Fibroblast of upper back skin (primary cell): ENCODE results near the gene HMOX1.
"Not testable (repeated sequence)": the region's sequence is repeated elsewhere in the genome, so short reads cannot be mapped to it uniquely, and the experiment has no call there.

Experiments used
- DNase-seq: peaks from one replicate; pipeline ENCODE4 v3.0.0-alpha.2; 2013

The HMOX1 gene

DNA sequence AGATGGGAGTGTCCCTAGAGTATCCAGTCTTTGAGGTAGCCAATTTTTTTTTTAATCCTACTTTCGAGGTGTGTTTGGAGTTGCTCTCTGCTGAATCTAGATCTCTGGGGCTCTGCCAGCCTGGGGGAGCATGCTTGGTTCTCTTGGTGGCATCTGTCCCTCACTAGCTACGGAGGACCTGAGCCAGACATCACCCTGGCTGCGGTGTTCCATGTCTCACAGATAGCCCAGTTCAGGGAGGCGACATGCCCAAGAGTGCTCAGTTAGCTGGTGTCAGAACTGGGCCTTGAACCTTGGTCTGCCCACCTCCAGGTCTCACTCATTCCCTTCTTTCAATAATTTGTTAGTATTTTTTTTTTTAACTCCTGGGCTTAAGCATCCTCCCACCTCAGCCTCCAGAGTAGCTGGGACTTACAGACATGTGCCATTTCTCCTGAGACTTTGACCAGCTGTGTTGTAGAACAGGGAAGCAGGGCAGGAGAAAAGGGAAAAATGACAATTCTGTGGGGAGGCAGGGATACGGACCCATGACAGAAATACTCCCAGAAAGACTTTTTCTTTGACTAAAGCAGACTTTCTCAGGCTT, 621 bp downstream of the HMOX1 start:
- DNase-seq, result no peak

DNA sequence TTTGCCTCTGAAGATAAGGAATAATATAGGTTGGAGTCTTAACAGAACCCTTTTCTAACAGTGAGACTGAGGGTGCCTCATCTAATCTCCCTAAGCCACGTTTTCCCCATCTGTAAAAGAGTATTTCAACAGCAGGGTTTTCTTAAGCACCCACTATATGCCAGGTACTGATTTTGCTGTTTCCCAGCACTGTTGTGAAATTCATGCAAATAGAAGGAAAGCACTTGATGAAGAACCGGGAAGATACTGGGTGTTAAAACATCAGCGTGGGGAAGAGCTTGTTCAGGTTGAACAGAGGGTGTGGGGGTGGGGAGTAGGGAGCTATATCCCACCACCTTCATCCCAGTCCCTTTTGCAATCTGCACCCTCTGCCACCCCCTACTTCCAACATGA, 2.8 kb downstream of the HMOX1 start:
- DNase-seq, result no peak

DNA sequence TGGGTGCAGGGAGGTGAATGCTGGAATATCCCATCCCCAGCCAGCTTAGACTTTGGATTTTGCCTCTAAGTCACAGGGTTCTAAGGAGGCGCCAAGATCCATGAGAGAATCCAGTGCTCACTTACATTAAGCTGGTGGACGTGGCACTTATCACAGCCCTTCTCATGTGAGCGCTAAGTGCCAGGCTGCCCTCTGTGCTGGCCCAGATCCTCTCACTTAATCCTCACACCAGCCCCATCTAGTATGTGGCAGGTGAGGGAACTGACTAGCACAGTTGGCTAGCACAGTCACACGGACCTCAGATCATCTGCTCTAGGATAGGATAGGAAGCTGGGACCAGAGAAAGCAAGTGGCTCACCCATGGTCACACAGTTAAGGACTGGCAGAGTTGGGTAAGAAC, 3.6 kb downstream of the HMOX1 start:
- DNase-seq, result no peak

DNA sequence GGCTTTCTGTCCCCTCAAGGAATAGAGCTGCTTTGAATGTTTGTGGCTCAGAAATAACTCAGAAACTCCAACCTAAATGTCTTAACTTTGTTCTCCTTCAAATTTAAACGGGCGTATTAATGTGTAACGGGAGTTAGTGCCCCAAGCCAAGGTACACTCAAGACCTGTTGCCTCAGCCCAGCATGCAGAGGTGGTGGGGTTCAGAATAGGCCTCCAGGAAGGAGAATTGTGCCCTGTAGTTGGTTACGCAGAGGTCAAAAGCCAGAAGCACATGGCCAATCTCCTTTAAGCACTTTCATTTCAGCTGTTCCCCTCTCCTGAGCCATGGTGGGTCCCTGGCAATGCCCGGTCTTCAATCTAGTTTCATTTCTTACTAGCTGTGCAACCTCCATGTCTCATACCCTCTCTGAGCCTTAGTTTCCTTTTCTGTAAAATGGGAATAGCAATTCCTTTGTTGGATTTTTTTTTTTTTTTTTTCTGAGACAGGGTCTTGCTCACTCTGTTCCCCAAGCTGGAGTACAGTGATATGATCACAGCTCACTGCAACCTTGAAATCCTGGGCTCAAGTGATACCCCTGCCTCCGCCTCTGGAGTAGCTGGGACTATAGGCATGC, 4.2 kb downstream of the HMOX1 start:
- no peak for DNase-seq

DNA sequence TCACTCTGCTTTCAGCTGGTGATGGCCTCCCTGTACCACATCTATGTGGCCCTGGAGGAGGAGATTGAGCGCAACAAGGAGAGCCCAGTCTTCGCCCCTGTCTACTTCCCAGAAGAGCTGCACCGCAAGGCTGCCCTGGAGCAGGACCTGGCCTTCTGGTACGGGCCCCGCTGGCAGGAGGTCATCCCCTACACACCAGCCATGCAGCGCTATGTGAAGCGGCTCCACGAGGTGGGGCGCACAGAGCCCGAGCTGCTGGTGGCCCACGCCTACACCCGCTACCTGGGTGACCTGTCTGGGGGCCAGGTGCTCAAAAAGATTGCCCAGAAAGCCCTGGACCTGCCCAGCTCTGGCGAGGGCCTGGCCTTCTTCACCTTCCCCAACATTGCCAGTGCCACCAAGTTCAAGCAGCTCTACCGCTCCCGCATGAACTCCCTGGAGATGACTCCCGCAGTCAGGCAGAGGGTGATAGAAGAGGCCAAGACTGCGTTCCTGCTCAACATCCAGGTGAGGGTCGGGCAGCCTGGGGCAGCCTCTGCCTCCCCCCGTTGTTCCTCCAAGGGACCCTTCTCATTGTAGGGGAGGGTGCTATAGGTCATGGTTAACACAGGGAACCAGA, 5.9 kb downstream of the HMOX1 start:
- no peak for DNase-seq

DNA sequence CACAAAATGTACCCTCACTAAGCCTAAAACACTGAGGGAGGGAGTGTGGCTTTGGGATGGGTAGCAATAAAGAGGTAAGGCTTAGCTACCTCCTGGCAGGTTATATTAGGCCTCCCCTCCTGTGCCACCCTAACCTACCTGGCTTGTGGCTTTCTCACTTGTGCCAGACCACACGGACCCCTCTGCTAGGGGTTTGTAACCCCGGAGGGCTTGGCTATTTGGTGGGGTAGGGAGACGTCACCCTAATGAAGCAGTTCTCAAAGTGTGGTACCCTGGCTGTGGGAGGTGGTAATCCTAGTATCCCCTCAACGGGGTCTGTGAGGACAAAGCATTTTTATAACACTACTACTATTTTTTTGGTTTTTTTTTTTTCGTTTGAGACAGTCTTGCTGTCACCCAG, 10.0 kb downstream of the HMOX1 start:
- DNase-seq, result no peak

DNA sequence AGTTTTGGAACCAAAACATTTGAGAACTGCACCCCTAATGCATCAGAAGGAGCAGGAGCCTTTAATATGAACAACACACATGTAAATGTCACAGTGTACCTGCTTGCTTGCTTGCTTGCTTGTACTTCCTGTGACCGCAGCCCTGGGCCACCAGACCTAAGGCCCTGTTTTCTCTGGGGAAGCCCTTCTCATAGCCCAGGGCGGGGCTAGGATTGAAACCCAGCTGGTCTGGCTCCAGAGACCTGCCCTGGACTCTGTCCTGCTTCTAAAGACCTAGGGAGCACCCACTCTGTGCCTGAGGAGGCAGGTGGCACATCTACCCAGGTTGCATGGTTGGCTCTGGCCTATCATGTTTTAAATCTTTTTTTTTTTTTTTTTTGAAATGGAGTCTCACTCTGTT, 11.5 kb downstream of the HMOX1 start:
- DNase-seq, result no peak

DNA sequence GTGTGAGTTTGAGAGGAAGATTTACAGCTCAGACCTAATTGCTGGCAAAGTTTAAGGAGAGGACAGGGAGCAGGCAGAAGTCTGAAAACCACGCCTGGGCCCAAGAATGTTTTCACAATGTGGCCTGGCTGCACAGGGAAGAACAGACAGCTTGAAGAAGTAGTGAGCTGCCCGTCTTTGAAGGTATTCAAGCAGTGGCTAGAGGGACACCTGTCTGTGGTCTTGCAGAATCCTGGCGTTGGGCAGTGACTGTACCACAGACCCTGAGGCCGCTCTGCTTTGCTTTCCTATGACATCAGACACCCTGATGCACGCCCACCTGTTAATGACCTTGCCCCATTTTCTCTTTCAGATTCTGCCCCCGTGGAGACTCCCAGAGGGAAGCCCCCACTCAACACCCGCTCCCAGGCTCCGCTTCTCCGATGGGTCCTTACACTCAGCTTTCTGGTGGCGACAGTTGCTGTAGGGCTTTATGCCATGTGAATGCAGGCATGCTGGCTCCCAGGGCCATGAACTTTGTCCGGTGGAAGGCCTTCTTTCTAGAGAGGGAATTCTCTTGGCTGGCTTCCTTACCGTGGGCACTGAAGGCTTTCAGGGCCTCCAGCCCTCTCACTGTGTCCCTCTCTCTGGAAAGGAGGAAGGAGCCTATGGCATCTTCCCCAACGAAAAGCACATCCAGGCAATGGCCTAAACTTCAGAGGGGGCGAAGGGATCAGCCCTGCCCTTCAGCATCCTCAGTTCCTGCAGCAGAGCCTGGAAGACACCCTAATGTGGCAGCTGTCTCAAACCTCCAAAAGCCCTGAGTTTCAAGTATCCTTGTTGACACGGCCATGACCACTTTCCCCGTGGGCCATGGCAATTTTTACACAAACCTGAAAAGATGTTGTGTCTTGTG, 12.5 kb downstream of the HMOX1 start:
- no peak for DNase-seq

DNA sequence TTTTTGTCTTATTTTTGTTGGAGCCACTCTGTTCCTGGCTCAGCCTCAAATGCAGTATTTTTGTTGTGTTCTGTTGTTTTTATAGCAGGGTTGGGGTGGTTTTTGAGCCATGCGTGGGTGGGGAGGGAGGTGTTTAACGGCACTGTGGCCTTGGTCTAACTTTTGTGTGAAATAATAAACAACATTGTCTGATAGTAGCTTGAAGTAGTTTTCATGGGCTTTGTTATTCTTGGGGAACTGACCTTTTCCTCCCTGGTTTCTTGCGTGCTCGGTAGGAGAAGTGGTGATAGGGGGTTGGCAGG, 13.1 kb downstream of the HMOX1 start:
- no peak for DNase-seq

DNA sequence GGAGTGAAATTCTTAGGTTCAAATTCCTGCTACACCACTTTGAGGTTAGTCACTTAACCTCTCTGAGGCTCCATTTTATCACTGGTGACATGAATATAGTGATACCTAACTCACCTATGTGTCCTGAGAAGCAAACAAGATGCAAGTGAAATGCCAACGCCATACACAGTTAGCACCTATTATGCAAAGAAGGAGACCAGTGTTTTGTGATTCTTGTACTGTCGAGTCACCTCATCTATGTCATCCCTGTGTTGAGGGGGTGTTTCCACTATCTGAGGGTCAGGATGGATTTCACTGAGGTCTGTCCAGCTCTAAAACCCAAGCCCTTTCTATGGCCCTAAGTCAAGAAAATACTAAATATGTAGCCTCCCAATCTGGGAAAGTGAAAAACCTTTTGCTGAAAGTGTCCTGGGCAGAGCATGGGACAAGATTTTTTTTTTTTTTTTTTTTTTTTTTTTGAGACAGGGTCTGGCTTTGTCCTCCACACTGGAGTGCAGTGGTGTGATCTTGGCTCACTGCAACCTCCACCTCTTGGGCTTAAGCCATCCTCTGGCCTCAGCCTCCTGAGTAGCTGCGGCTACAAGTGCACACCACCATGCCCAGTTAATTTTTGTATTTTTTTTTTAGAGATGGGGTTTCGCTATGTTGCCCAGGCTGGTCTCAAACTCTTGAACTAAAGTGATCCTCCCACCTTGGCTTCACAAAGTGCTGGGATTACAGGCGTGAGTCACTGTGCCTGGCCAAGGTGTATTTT, 14.1 kb downstream of the HMOX1 start:
- no peak for DNase-seq

DNA sequence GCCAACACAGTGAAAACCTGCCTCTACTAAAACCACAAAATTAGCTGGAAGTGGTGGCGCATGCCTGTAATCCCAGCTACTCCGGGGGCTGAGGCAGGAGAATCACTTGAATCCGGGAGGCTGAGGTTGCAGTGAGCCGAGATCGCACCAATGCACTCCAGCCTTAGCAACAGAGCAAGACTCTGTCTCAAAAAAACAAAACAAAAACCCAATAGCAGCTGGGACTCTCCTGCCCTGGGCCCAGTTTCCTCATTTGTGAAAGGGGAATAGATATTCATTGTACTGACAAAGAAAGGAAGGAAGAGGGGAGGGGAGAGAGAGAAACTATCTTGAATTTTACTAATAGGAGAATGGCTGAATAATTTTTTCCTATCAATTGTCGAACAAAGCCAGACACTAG, 15.7 kb downstream of the HMOX1 start:
- DNase-seq, result not testable (repeated sequence)

DNA sequence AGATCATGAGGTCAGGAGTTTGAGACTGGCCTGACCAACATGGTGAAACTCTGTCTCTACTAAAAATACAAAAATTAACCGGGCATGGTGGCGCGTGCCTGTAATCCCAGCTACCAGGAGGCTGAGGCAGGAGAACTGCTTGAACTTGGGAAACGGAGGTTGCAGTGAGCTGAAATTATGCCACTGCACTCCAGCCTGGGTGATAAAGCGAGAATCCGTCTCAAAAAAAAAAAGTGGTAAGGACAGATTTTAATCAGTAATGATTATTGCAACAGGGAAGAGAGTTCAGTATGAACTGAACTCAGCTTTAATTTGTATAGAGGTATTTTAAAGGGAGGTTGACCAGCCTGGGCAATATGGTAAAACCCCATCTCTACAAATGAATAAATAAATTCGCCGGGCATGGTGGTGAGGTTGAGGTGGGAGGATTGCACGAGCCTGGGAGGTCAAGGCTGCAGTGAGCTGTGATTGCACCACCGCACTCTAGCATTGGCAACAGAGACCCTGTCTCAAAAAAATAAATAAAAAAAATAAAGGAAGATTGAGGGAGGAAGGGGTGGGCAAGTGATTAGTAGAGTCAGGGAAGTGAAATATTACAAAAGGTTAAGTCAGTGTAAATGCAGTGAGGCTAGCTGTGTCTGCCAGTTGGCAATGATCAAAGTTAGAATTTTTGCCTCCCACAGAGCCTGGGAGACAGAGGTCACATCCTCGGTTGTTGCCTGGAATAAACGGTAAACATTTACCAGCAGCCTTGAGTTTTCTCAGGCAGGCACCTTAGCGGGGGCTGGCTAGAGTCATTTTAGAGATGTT, 16.4 kb downstream of the HMOX1 start:
- no peak for DNase-seq

DNA sequence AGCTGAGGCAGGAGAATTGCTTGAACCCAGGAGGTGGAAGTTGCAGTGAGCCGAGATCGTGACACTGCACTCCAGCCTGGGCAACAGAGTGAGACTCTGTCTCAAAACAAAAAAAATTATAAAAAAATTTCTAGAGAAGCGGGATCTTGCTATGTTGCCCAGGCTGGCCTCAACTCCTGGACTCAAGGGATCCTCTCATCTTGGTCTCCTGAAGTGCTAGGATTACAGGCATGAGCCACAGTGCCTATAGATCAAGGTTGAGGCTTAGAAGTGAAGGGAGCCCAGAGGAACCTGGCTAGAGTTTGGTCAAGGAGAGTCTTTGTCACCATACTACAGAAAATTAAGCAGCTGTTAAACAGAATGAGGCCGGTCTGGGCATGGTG, 17.7 kb downstream of the HMOX1 start:
- DNase-seq, result no peak

DNA sequence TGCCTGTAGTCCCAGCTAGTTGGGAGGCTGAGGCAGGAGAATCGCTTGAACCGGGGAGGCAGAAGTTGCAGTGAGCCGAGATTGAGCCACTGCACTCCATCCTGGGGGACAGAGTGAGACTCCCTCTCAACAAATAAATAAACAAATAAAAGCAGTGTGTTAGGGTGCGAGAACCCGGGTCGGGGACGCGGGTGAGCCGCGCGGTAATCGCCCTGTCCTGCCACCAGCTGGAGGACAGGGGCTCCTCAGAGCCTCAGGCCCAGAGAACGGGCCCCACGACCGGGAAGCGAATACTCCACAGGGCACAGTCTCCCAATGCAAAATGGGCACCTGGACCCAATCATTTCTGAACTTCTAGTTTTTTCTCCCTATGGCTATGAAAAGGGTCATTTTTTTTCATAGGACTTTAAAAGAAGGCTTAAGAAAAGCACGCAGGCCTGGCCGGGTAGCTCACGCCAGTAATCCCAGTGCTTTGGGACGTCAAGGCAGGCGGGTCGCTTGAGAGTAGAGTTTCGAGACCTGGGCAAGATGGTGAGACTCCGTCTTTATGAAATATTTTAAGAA, 18.3 kb downstream of the HMOX1 start:
- no peak for DNase-seq

DNA sequence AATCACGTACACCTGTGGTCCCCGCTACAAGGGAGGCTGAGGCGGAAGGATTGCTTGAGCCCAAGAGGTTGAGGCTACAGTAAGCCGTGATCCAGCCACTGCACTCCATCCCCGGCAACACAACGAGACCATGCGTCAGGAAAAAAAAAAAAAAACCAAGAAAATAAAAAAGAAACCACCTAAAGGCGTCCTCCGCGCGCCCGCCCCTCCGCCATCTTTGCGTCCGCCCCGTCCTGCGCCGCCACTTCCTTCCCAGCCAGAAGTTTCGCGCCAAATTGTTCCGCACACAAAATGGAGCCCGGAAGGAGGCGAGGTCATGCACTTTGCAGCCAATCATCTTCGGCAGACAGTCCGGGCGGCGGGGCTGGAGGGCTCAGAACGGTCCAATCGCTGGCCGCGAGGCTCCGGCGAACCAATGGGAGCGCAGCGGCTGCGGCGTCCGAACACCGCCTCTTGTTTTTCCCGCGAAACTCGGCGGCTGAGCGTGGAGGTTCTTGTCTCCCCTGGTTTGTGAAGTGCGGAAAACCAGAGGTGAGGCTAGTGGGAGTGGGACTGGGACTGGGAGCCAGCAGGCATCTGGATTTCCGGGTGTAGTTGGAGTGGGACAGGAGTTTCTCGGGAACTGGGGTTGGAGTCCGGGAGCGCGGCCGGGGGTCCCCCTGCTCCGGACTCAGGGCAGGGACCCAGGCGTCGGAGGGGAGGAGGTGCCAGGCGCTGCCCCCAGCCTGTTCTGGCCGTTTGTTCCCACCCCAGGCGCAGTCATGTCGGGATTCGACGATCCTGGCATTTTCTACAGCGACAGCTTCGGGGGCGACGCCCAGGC, 19.0 kb downstream of the HMOX1 start, which contains the start of gene MCM5:
MCM5 (plus strand) TSS at position 463 of the 823 bp plus-strand sequence; CDS start at position 762, 299 bp downstream.
- peak; percentile 98 for DNase-seq

DNA sequence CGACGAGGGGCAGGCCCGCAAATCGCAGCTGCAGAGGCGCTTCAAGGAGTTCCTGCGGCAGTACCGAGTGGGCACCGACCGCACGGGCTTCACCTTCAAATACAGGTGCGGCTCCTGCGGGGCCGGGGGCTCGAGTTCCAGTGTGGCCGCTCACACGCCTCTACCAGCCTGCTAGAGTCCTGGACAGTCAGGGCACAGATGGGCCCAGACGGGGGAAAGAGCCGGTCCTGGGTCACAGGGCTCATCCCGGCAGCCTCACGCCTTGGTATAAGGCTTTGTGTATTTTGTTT, 19.6 kb downstream of the HMOX1 start:
- DNase-seq, result no peak

DNA sequence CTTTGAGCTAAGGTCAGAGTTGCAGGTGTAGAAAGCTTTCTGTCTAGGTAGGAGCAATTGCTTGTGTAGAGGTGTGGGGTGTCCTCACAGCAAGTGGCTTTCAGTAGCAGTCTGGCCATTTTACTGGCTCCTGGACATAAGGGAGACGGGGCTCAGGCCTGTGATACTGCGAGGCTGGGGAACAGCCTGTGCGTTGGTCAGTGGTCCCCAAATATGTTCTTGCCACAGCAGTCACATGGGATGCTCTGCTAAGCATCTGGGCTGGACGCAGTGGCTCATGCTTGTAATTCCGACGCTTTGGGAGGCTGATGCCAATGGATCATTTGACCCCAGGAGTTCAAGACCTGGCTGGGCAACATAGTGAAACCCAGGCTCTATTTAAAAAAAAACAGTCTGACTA, 21.0 kb downstream of the HMOX1 start:
- DNase-seq, result no peak

DNA sequence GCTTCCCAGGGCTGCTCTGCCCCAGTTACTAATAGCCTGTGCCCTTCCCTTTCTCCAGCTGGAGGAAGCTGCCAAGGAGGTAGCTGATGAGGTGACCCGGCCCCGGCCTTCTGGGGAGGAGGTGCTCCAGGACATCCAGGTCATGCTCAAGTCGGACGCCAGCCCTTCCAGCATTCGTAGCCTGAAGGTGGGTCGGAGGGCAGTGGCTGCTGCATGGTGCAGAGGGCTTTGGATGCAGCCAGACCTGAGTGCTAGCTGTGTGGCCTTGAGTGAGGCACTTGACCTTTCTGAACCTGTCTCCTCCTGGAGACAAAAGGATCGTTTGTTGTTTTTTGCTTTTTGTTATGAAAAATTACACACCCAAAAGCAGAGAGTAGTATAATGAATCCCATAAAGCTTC, 22.5 kb downstream of the HMOX1 start:
- DNase-seq, result no peak

DNA sequence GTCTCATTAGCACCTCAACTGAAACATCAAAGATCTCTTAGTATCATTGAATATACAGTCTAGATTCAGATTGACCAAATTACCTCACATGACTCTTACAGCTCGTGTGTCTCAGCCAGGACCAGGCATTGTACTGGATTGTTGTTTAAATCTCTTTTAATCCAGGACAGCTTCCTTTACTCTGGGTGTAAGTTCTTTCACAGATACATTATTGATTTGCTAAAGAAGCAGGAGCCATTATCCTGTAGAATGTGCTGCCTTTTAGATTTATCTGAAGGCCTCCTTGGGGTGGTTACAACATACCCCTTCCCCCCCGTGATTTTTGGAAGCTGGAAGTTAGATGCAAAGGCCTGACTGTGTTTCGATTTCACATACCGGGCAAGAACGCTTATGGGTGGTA, 23.3 kb downstream of the HMOX1 start:
- DNase-seq, result no peak

DNA sequence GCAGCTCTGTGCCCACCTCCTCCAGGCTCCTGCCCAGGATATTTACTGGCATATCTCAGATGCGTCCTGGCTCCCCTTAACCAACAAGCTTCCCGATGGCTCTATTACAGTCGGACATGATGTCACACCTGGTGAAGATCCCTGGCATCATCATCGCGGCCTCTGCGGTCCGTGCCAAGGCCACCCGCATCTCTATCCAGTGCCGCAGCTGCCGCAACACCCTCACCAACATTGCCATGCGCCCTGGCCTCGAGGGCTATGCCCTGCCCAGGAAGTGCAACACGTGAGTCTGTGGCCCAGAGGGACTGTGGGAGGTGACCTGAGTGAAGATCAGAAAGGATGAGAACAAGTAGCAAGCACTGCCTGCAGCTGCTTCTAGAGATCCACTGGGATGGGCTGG, 25.5 kb downstream of the HMOX1 start:
- no peak for DNase-seq

DNA sequence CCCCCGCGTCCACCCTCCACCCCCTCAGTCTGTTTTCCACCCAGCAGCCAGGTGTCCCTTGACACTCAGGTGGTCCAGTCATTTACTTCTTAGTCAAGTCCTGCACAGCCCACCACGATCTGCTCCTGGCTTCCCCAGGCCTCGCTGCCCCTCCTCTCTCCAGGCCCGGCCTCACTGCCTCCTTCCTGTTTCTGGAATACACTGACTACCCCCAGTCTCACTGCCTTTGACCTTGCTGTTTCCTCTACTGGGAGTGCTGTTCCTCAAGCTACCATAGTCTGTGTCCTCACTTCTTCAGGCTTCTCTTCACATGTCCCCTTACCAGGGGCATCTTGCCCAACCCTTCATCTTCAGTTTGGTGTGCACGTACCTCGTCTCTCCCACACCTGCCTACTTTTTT, 26.5 kb downstream of the HMOX1 start:
- no peak for DNase-seq
